HepG2 (cell line): ENCODE data around the gene LAIR1.

Experiments
- ATF7-NPFF ChIP-seq: sonication (generic); formaldehyde crosslinking; IDR thresholded peaks from 2 replicates; pipeline ENCODE4 v1.8.1; 2023; ENCODE audit warnings: mild to moderate bottlenecking, low read depth, missing genetic modification reagents, moderate library complexity
- ELK4 ChIP-seq: sonication (generic); formaldehyde crosslinking; IDR thresholded peaks from 2 replicates; pipeline ENCODE4 v1.9.0; 2021; ENCODE audit warnings: missing genetic modification reagents, borderline replicate concordance
- GTF2F1 ChIP-seq: fragments of 150-350 bp; IDR thresholded peaks from 2 replicates; pipeline ENCODE4 v1.6.1; 2014; ENCODE audit warnings: low read length
- HDAC1 ChIP-seq: sonication (generic); formaldehyde crosslinking; IDR thresholded peaks from 2 replicates; pipeline ENCODE4 v1.5.1; 2020; ENCODE audit warnings: mild to moderate bottlenecking, missing genetic modification reagents
- TP53 ChIP-seq: sonication (generic); formaldehyde crosslinking; conservative IDR thresholded peaks from 2 replicates; pipeline ENCODE4 v1.4.0; 2020; ENCODE audit warnings: missing genetic modification reagents

GRCh38 chr19:54393381-54393780, 28.6 kb upstream of the LAIR1 start:
- TF ChIP-seq TP53 (CRISPR knock-in tag): no peak
- no peak for TF ChIP-seq ELK4
- no peak for TF ChIP-seq ATF7-NPFF (CRISPR knock-in tag)
- TF ChIP-seq HDAC1: no peak
- TF ChIP-seq GTF2F1: no peak
